A549 treated with dexamethasone at 1 μM for 4 hours (cell line): Measurements from ENCODE around the gene NUDT15. TPM values are rescaled to one million over a fixed set of nuclear protein-coding genes. Genes with fewer than 3 reads are reported as not detected.

Experiments
- total RNA-seq: library from RNA; stranded (reverse); fragments of 200-300 nt; extraction: Qiagen RNA extraction; gene quantifications from 5 replicates; pipeline ENCODE4 v1.2.3, GENCODE V29; 2022

Gene NUDT15
- 25.2 to 29.3 TPM (median 27.2 TPM) in 5 replicates for total RNA-seq

GRCh38 chr13:48037346-48038173, at the start of gene NUDT15:
Gene NUDT15 (plus strand): TSS chr13:48037726. CDS start chr13:48037747, 21 bp downstream.

GRCh38 chr13:48001114-48001881, 36.2 kb upstream of the NUDT15 start, which contains the start of gene SUCLA2:
Gene SUCLA2 (minus strand): TSS chr13:48001273. CDS start chr13:48001269, 4 bp downstream.

DNA sequence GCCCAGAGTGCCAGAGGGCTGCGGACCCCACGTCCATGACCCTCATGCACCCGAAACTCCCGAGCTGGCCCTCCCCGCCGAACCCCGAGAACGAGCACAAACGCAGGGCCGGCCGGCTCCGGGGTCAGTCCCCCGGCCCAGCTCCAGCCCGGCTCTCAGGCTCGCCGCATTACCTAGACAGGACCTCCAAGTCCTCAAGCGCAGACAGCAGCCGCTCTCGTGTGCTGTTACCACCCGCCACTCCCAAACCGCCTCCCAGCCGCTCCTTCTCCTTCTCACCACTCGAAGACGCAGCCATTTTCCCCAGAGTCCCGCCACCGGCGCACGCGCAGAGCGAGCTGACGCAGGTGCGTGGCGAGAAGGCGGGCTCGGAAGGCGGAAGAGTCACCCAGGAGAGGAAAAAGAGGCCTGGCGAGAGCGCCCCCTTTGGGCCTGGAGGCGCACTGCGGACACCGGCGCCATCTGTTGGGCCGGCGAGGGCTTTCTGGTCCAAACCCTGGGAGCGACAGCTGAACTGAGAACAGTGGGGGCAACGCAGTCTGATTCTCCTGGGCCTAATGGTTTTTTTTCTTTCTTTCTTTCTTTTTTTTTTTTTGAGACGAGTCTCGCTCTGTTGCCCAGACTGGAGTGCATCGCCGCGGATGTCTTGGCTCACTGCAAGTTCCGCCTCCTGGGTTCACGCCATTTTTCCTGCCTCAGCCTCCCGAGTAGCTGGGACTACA, 57.4 kb downstream of the NUDT15 start, which contains the start of gene MED4:
MED4 (minus strand) TSS at position 324 of the 722 bp plus-strand sequence; CDS start at position 298, 26 bp downstream.

Other genes with a start within 250 kb of the NUDT15 start
- gene SUCLA2, start 36.5 kb upstream of the NUDT15 start, total RNA-seq, result 26.2 to 30.9 TPM (median 28.2 TPM) in 5 replicates
- 32.9 to 43.9 TPM (median 34.9 TPM) in 5 replicates for gene MED4, start 57.4 kb downstream of the NUDT15 start, total RNA-seq
- gene ITM2B, start 195.5 kb downstream of the NUDT15 start, total RNA-seq, result 130 to 198 TPM (median 171 TPM) in 5 replicates